Breast epithelium (tissue), 4 donors: ENCODE measurements around the gene MED20. TPM values are rescaled to one million over a fixed set of nuclear protein-coding genes. Genes with fewer than 3 reads are reported as not detected.

Experiments used
- DNase-seq, 2 donors: peaks; one replicate each; pipeline ENCODE4 v3.0.0-alpha.2; 2019; ENCODE audit warnings: low spot score in 2 of 2
- H3K27ac ChIP-seq, 2 donors: fragments of 200-600 bp; sonication (generic) in 1 of 2; one replicate each; pipeline ENCODE4 v1.5.1; 2016 to 2019; ENCODE audit warnings: mild to moderate bottlenecking in 1 of 2
- H3K27me3 ChIP-seq, 2 donors: fragments of 200-600 bp; sonication (generic) in 1 of 2; one replicate each; pipeline versions ENCODE4 v1.5.1 to v1.6.0; 2017 to 2019; ENCODE audit warnings: control low read depth in 1 of 2, mild to moderate bottlenecking in 1 of 2
- H3K36me3 ChIP-seq: fragments of 200-600 bp; one replicate; pipeline ENCODE4 v1.5.1; 2019
- H3K4me1 ChIP-seq, 2 donors: fragments of 200-600 bp; sonication (generic); one replicate each; pipeline ENCODE4 v1.5.1; 2016 to 2019; ENCODE audit warnings: control low read depth in 1 of 2
- H3K4me3 ChIP-seq, 3 donors: fragments of 200-600 bp; sonication (generic); 1 replicate in 2 of 3; 2 replicates in 1 of 3; pipeline ENCODE4 v1.5.1; 2016 to 2019; ENCODE audit warnings: mild to moderate bottlenecking in 3 of 3, moderate library complexity in 2 of 3
- H3K9me3 ChIP-seq, 2 donors: fragments of 200-600 bp; sonication (generic) in 1 of 2; one replicate each; pipeline ENCODE4 v1.5.1; 2016 to 2019; ENCODE audit warnings: control low read depth in 1 of 2
- POLR2A ChIP-seq: fragments of 450-650 bp; IDR thresholded peaks from one replicate; pipeline ENCODE4 v1.6.1; 2016; ENCODE audit warnings: antibody characterized with exemption, mild to moderate bottlenecking, moderate library complexity
- POLR2AphosphoS5 ChIP-seq, 3 donors: sonication (generic); formaldehyde crosslinking; IDR thresholded peaks; one replicate each; pipeline ENCODE4 v1.6.1; 2017; ENCODE audit warnings: antibody characterized with exemption in 3 of 3
- intact Hi-C: fragments of 100-400 bp; cut with DNase I; formaldehyde crosslinking; loops from one replicate; pipeline ENCODE4 v1.15.1; 2023; ENCODE audit warnings: low total_unique reads
- total RNA-seq, 3 donors: library from RNA; depleted of rRNA; stranded (reverse); fragments of >200 nt; gene quantifications; one replicate each; pipeline ENCODE4 v1.1.0, GENCODE V29; 2016
- TF ChIP-seq, protein P1 (sequence below), 3 donors: fragments of 450-650 bp; IDR thresholded peaks; one replicate each; pipeline ENCODE4 v1.5.1; 2016 to 2017; ENCODE audit warnings: antibody characterized with exemption in 3 of 3, mild to moderate bottlenecking in 3 of 3, moderate library complexity in 3 of 3

The MED20 gene
- total RNA-seq, 3 donors from 2014 or later: 9.8 to 16.5 (median 9.8) TPM

DNA sequence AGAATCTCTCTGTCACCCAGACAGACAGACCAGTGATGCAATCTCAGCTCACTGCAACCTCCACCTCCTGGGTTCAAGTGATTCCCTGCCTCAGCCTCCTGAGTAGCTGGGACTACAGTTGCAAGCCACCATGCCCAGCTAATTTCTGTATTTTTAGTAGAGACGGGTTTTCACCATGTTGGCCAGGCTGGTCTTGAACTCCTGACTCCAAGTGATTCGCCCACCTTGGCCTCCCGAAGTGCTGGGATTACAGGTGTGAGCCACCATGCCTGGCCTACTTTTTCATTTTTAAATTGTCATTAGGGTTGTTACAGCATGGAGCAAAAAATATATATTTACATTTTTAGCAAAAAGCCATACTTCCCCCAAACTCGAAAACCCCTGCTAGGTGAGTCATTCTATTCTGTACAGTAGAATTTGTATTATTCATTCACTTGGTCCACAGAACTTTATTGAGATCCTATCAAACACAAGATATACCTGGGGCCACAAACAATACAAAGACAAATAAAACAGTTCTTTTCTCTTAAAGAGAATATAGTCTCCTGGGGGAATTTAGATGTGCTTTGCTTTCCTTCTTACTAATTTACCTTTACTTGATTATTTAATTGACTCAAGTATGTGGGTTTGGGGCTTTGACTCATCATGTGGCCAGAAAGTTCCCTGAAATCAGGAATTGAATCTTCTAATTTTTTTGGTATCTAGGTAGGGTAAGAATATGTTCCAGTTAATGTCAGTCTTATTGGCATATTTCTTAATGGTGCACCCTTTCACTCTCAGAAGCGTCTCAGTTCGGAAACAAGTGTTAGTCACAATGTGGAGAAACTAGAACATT is 37.3 kb upstream of the MED20 start:
- Histone ChIP-seq H3K36me3 (no peaks in the 10 kb centered on the region), H3K4me1 (no peaks in the 10 kb centered on the region), H3K27me3 (no peaks in the 10 kb centered on the region), H3K9me3 (no peaks in the 10 kb centered on the region), H3K4me3 (no peak overlapping the region), H3K27ac (no peak overlapping the region)
- DNase-seq: no peak
- intact Hi-C loops: no loop called here
- TF ChIP-seq POLR2A: no peak

- Histone ChIP-seq H3K9me3 (no peaks in the 10 kb centered on the region), H3K4me3 (no peak overlapping the region), H3K27me3 (no peaks in the 10 kb centered on the region), H3K27ac (no peak overlapping the region), H3K4me1 (no peaks in the 10 kb centered on the region), H3K36me3 (no peaks in the 10 kb centered on the region)
- TF ChIP-seq, protein P1, sequence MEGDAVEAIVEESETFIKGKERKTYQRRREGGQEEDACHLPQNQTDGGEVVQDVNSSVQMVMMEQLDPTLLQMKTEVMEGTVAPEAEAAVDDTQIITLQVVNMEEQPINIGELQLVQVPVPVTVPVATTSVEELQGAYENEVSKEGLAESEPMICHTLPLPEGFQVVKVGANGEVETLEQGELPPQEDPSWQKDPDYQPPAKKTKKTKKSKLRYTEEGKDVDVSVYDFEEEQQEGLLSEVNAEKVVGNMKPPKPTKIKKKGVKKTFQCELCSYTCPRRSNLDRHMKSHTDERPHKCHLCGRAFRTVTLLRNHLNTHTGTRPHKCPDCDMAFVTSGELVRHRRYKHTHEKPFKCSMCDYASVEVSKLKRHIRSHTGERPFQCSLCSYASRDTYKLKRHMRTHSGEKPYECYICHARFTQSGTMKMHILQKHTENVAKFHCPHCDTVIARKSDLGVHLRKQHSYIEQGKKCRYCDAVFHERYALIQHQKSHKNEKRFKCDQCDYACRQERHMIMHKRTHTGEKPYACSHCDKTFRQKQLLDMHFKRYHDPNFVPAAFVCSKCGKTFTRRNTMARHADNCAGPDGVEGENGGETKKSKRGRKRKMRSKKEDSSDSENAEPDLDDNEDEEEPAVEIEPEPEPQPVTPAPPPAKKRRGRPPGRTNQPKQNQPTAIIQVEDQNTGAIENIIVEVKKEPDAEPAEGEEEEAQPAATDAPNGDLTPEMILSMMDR (IDR thresholded peaks at IDR 0.05): no peak
- no peak for TF ChIP-seq POLR2AphosphoS5 (IDR thresholded peaks at IDR 0.05)
- TF ChIP-seq POLR2A: no peak
- DNase-seq: no peak
- intact Hi-C loops: no loop called here
These were observed 36.2 kb upstream of the MED20 start for GRCh38 chr6:41957117-41957516.

DNA sequence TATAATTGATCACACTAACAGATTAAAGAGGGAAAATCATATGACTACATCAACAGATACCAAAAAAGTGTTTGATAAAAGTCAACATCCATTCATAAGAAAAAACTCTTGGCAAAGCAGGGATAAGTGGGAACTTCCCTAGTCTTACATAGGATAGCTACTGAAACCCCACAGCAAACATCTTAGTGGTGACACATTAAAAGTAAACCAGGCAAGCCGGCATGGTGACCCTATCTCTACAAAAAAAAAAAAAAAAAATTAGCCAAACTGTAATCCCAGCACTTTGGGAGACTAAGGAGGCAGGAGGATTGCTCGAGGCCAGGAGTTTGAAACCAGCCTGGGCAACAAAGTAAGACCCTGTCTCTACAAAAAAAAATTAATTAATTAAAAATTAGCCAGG is 34.5 kb upstream of the MED20 start:
- TF ChIP-seq POLR2AphosphoS5 (IDR thresholded peaks at IDR 0.05): no peak
- TF ChIP-seq POLR2A: no peak
- TF ChIP-seq, protein P1 (IDR thresholded peaks at IDR 0.05): no peak
- intact Hi-C loops: no loop called here
- DNase-seq: no peak

DNA sequence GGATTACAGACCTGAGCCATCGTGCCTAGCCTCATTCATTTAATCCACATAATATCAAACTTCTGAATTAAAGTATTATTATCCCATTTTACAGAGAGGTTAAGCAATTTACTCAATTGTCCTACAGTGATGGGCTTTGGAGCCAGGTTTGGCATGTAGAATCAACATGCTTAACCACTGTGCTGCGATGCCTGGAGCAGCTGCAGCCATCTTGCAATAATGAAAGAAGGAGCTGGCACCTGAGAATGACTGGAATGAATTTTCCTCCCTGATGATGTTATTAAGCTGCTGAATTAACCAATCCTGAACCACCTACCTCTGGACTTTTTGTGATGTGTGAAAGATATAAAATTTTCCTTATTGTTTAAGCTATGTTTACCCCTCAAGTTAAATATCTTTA is 33.7 kb upstream of the MED20 start:
- Histone ChIP-seq H3K4me1 (no peaks in the 10 kb centered on the region), H3K27ac (no peak overlapping the region), H3K27me3 (no peaks in the 10 kb centered on the region), H3K4me3 (no peak overlapping the region), H3K36me3 (no peaks in the 10 kb centered on the region), H3K9me3 (no peaks in the 10 kb centered on the region)
- intact Hi-C loops: no loop called here
- TF ChIP-seq POLR2AphosphoS5 (IDR thresholded peaks at IDR 0.05): no peak
- TF ChIP-seq POLR2A: no peak
- TF ChIP-seq, protein P1 (IDR thresholded peaks at IDR 0.05): no peak
- no peak for DNase-seq

More for the DNA sequence above, 34.5 kb upstream of the MED20 start:
- H3K36me3 ChIP-seq: no peaks in the 10 kb centered on the region
- no peaks in the 10 kb centered on the region for H3K4me1 ChIP-seq
- no peak overlapping the region for H3K4me3 ChIP-seq
- H3K9me3 ChIP-seq: no peaks in the 10 kb centered on the region
- no peaks in the 10 kb centered on the region for H3K27me3 ChIP-seq
- no peak overlapping the region for H3K27ac ChIP-seq

- Histone ChIP-seq H3K4me1 (no peaks in the 10 kb centered on the region), H3K4me3 (no peak overlapping the region), H3K27ac (no peak overlapping the region), H3K9me3 (no peaks in the 10 kb centered on the region), H3K36me3 (no peaks in the 10 kb centered on the region), H3K27me3 (no peaks in the 10 kb centered on the region)
- intact Hi-C loops: loop anchor here (5.0 kb wide), 1 partner anchor 95 kb away; no protein-coding TSS in a partner anchor
- no peak for TF ChIP-seq POLR2AphosphoS5 (IDR thresholded peaks at IDR 0.05)
- no peak for TF ChIP-seq POLR2A
- TF ChIP-seq, protein P1 (IDR thresholded peaks at IDR 0.05): no peak
- no peak for DNase-seq
These were observed 26.8 kb upstream of the MED20 start for GRCh38 chr6:41947581-41948220.
